Measurements from ENCODE around the gene MRTO4. TPM values are rescaled to one million over a fixed set of nuclear protein-coding genes. Genes with fewer than 3 reads are reported as not detected.

The MRTO4 gene
- polyA plus RNA-seq, 3 donors, result 4.9 to 8.7 (median 8.4) TPM

GRCh38 chr1:19203440-19203839, 48.2 kb upstream of the MRTO4 start:
- H4K20me1 ChIP-seq (ENCODE audit: insufficient read depth, low read length), result peaks cover 87% of the 10 kb centered on the region
- H3K27me3 ChIP-seq (ENCODE audit: control insufficient read depth in 2 of 2, insufficient read depth in 2 of 2, low read length in 2 of 2), result no peaks in the 10 kb centered on the region
- no peak overlapping the region for H3K4me3 Mint-ChIP-seq
- H3K27ac Mint-ChIP-seq, result peak overlapping the region in 2 of 7 donors; percentile 71 to 90
- H3K4me1 ChIP-seq (ENCODE audit: control insufficient read depth in 1 of 2, insufficient read depth in 2 of 2, low read length in 2 of 2), result peaks cover 13 to 22% of the 10 kb centered on the region in 2 donors
- no peaks in the 10 kb centered on the region for H3K9me3 ChIP-seq (replicated peaks in 1 of 2; ENCODE audit: control insufficient read depth in 1 of 2, insufficient read depth in 1 of 2, low read length in 2 of 2)
- peaks cover 28% of the 10 kb centered on the region for H3K4me1 Mint-ChIP-seq
- H2AFZ ChIP-seq (ENCODE audit: insufficient read depth, low read depth, low read length, poor library complexity, severe bottlenecking), result no peak overlapping the region
- H3K27ac ChIP-seq (ENCODE audit: low read depth in 1 of 2, low read length in 2 of 2), result peak overlapping the region in 1 of 2 donors; percentile 64
- H3K9me3 Mint-ChIP-seq, result no peaks in the 10 kb centered on the region
- no peak for TF ChIP-seq CTCF (IDR thresholded peaks at IDR 0.05)
- peaks cover 33 to 39% of the 10 kb centered on the region in 2 donors for H3K36me3 ChIP-seq (replicated peaks in 1 of 2; ENCODE audit: control insufficient read depth in 1 of 2, insufficient read depth in 2 of 2, low read length in 2 of 2)
- intact Hi-C loops (cut with micrococcal nuclease), result loop anchor here in 1 of 2 donors (10.0 kb wide), 1 partner anchor 299 kb away; the partner anchor contains the start of gene ALDH4A1
- DNase-seq, result no peak
- no peak overlapping the region for H3K4me2 ChIP-seq (replicated peaks; ENCODE audit: extremely low read depth, low read length, poor library complexity, severe bottlenecking)
- H3K9ac ChIP-seq (ENCODE audit: insufficient read depth, low read length, poor library complexity, severe bottlenecking), result no peak overlapping the region
- WGBS (ENCODE audit: insufficient coverage), result no CpG with 5 or more reads among the region's 2 CpGs
- peaks cover 88% of the 10 kb centered on the region for H3K79me2 ChIP-seq (ENCODE audit: insufficient read depth, low read length)
- H3K27me3 Mint-ChIP-seq (ENCODE audit: low read depth in 3 of 3), result peaks cover 0 to 2% (median 0%) of the 10 kb centered on the region in 3 donors
- H3K36me3 Mint-ChIP-seq, result peaks cover 30 to 43% of the 10 kb centered on the region in 2 donors
- no peak overlapping the region for H3K4me3 ChIP-seq (replicated peaks in 1 of 3; ENCODE audit: low read depth in 2 of 3, low read length in 3 of 3)

- Mint-ChIP-seq H3K36me3 (peaks cover 19 to 31% of the 10 kb centered on the region in 2 donors), H3K27me3 (ENCODE audit: low read depth in 3 of 3) (peaks cover 0 to 2% (median 0%) of the 10 kb centered on the region in 3 donors), H3K27ac (peak overlapping the region; percentile 52 to 91 (median 82)), H3K4me1 (peaks cover 39% of the 10 kb centered on the region), H3K4me3 (peak overlapping the region; percentile 61 to 84), H3K9me3 (no peaks in the 10 kb centered on the region)
- H2AFZ ChIP-seq (ENCODE audit: insufficient read depth, low read depth, low read length, poor library complexity, severe bottlenecking), result no peak overlapping the region
- H3K36me3 ChIP-seq (replicated peaks in 1 of 2; ENCODE audit: control insufficient read depth in 1 of 2, insufficient read depth in 2 of 2, low read length in 2 of 2), result peaks cover 21 to 27% of the 10 kb centered on the region in 2 donors
- peak; percentile 12 to 46 (median 35) for DNase-seq
- H3K79me2 ChIP-seq (ENCODE audit: insufficient read depth, low read length), result peaks cover 100% of the 10 kb centered on the region
- WGBS (ENCODE audit: insufficient coverage), result 33% methylated on average over 1 of the region's 6 CpGs
- peaks cover 21 to 32% of the 10 kb centered on the region in 2 donors for H3K4me1 ChIP-seq (ENCODE audit: control insufficient read depth in 1 of 2, insufficient read depth in 2 of 2, low read length in 2 of 2)
- peak overlapping the region; percentile 52 for H3K4me2 ChIP-seq (replicated peaks; ENCODE audit: extremely low read depth, low read length, poor library complexity, severe bottlenecking)
- H3K4me3 ChIP-seq (replicated peaks in 1 of 3; ENCODE audit: low read depth in 2 of 3, low read length in 3 of 3), result peak overlapping the region in 2 of 3 experiments; percentile 16 to 55
- peak overlapping the region in 1 of 2 donors; percentile 64 for H3K27ac ChIP-seq (ENCODE audit: low read depth in 1 of 2, low read length in 2 of 2)
- H4K20me1 ChIP-seq (ENCODE audit: insufficient read depth, low read length), result peaks cover 87% of the 10 kb centered on the region
- no peaks in the 10 kb centered on the region for H3K9me3 ChIP-seq (replicated peaks in 1 of 2; ENCODE audit: control insufficient read depth in 1 of 2, insufficient read depth in 1 of 2, low read length in 2 of 2)
- no peak for TF ChIP-seq CTCF (IDR thresholded peaks at IDR 0.05)
- intact Hi-C loops (cut with micrococcal nuclease), result loop anchor here in 1 of 2 donors (5.0 to 10.0 kb wide), 2 partner anchors 108 to 300 kb away; partner anchors contain the start of genes AKR7A2, ALDH4A1 and SLC66A1
- no peak overlapping the region for H3K9ac ChIP-seq (ENCODE audit: insufficient read depth, low read length, poor library complexity, severe bottlenecking)
- H3K27me3 ChIP-seq (ENCODE audit: control insufficient read depth in 2 of 2, insufficient read depth in 2 of 2, low read length in 2 of 2), result no peaks in the 10 kb centered on the region
These were observed 46.9 kb upstream of the MRTO4 start for GRCh38 chr1:19204446-19205266.

All from CD14-positive monocyte (primary cell).